Measurements from ENCODE around the gene TFPI. TPM values are rescaled to one million over a fixed set of nuclear protein-coding genes. Genes with fewer than 3 reads are reported as not detected.

TFPI gene
- total RNA-seq, 3 donors from 2014 or later, result 16.3 to 46.7 (median 31.5) TPM

DNA sequence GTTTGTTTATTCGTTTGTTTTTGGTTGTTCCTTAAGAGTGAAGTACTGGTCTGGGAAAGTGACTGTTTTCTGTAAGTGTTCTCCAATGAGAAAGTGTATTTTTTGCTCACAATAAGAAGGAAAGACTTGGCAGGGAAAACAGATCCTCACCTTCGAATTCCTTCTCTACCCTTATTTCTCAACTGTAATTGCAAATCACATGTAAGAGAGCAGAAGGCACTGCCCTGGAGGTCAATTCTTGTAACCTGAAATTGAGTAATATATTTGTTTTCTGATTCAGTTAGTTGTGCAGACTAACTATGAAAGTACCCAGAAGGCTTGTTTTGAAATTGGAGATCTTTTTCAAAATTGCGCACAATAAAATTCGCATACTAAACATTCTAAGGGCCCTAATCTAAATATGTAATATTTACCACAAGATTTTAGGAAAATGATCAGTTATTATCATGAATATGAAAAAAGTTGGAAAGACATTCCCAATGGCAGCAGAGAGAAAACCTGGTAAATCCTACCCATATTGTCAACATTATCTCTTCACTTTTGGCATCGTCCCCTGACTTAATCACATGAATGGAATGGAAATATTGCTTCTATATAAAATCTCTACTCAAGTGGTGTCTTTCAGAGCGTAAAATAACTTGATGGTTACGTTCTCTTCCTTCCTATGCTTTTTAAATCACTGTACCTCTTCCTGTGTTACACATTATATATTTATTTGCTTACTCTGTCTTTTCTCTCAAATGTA is 24.1 kb downstream of the TFPI start:
- Histone ChIP-seq H3K36me3 (ENCODE audit: low read depth) (no peaks in the 10 kb centered on the region), H3K4me1 (ENCODE audit: low read depth) (no peaks in the 10 kb centered on the region), H3K9me3 (no peaks in the 10 kb centered on the region), H3K4me3 (no peak overlapping the region)
- DNase-seq (no peak), ATAC-seq (no peak)
- TF ChIP-seq, protein P1, sequence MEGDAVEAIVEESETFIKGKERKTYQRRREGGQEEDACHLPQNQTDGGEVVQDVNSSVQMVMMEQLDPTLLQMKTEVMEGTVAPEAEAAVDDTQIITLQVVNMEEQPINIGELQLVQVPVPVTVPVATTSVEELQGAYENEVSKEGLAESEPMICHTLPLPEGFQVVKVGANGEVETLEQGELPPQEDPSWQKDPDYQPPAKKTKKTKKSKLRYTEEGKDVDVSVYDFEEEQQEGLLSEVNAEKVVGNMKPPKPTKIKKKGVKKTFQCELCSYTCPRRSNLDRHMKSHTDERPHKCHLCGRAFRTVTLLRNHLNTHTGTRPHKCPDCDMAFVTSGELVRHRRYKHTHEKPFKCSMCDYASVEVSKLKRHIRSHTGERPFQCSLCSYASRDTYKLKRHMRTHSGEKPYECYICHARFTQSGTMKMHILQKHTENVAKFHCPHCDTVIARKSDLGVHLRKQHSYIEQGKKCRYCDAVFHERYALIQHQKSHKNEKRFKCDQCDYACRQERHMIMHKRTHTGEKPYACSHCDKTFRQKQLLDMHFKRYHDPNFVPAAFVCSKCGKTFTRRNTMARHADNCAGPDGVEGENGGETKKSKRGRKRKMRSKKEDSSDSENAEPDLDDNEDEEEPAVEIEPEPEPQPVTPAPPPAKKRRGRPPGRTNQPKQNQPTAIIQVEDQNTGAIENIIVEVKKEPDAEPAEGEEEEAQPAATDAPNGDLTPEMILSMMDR (IDR thresholded peaks at IDR 0.05), result no peak
- intact Hi-C loops (cut with DNase I, micrococcal nuclease), result no loop called here

GRCh38 chr2:187529248-187529976 is 24.8 kb downstream of the TFPI start:
- no peak for ATAC-seq
- no peaks in the 10 kb centered on the region for H3K4me1 ChIP-seq (ENCODE audit: low read depth)
- H3K4me3 ChIP-seq, result no peak overlapping the region
- TF ChIP-seq, protein P1 (IDR thresholded peaks at IDR 0.05), result no peak
- no peaks in the 10 kb centered on the region for H3K9me3 ChIP-seq
- intact Hi-C loops (cut with DNase I, micrococcal nuclease), result no loop called here
- no peak for DNase-seq
- H3K36me3 ChIP-seq (ENCODE audit: low read depth), result no peaks in the 10 kb centered on the region

- Histone ChIP-seq H3K4me1 (ENCODE audit: low read depth) (no peaks in the 10 kb centered on the region), H3K4me3 (no peak overlapping the region), H3K36me3 (ENCODE audit: low read depth) (no peaks in the 10 kb centered on the region), H3K9me3 (no peaks in the 10 kb centered on the region)
- TF ChIP-seq, protein P1 (IDR thresholded peaks at IDR 0.05), result no peak
- ATAC-seq (no peak), DNase-seq (no peak)
- intact Hi-C loops (cut with DNase I, micrococcal nuclease), result no loop called here
These were observed 26.2 kb downstream of the TFPI start for GRCh38 chr2:187528042-187528441.

DNA sequence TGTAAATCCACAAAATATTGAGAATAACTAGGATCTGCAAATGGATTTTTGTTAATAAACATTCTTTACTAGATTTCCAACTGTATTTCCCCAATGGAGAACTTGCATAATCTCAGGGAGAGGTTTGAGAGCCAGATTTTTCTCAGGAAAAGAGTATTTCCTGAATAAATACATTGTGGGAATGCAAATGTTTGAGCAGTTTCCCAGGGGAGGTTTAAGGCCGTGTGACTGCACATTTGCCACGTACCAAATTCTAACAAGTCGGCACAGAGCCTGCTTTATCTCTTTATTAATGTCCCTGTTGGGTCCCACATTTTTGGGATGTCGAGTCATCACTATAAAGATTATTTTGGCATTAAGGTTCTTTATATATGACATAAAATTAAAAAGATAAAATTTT is 27.0 kb downstream of the TFPI start:
- no peaks in the 10 kb centered on the region for H3K9me3 ChIP-seq
- DNase-seq (no peak), ATAC-seq (no peak)
- no peaks in the 10 kb centered on the region for H3K36me3 ChIP-seq (ENCODE audit: low read depth)
- H3K4me3 ChIP-seq, result no peak overlapping the region
- H3K4me1 ChIP-seq (ENCODE audit: low read depth), result no peaks in the 10 kb centered on the region
- intact Hi-C loops (cut with DNase I, micrococcal nuclease), result no loop called here
- TF ChIP-seq, protein P1 (IDR thresholded peaks at IDR 0.05), result no peak

- TF ChIP-seq, protein P1 (IDR thresholded peaks at IDR 0.05), result no peak
- ATAC-seq, result no peak
- Histone ChIP-seq H3K4me3 (no peak overlapping the region), H3K36me3 (ENCODE audit: low read depth) (no peaks in the 10 kb centered on the region), H3K9me3 (no peaks in the 10 kb centered on the region), H3K4me1 (ENCODE audit: low read depth) (no peaks in the 10 kb centered on the region)
- no peak for DNase-seq
- intact Hi-C loops (cut with DNase I, micrococcal nuclease), result no loop called here
These were observed 27.4 kb downstream of the TFPI start for GRCh38 chr2:187526792-187527191.

Data from mucosa of descending colon (tissue), 3 donors.